Measurements from ENCODE around the gene ZNF785.
A peak's percentile ranks its signal among the peaks of the same experiment; 100 is the strongest.
"Not testable (repeated sequence)": the region's sequence is repeated elsewhere in the genome, so short reads cannot be mapped to it uniquely, and the experiment has no call there.

ZNF785 gene

DNA sequence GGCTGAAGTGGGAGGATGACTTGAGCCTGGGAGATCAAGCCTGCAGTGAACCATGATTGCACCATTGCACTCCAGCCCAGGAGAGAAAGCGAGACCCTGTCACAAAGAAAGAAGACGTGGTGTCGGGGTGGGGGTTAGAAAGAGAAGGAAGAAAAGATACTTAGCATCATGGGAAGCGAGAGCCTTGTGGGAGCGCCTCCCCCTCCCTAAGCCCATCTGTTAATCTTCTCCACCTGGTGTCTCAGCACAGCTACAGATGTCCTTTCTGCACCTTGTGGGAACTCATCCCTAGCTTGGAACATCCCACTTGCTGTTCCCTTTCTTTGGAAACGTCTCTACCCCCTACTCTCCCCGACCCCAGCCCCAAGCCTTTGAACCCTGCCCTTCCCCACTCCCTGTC is 20.0 kb downstream of the ZNF785 start:
- DNase-seq: no peak

- no peak for DNase-seq
Measured at GRCh38 chr16:30562021-30562420, 23.5 kb downstream of the ZNF785 start.

DNA sequence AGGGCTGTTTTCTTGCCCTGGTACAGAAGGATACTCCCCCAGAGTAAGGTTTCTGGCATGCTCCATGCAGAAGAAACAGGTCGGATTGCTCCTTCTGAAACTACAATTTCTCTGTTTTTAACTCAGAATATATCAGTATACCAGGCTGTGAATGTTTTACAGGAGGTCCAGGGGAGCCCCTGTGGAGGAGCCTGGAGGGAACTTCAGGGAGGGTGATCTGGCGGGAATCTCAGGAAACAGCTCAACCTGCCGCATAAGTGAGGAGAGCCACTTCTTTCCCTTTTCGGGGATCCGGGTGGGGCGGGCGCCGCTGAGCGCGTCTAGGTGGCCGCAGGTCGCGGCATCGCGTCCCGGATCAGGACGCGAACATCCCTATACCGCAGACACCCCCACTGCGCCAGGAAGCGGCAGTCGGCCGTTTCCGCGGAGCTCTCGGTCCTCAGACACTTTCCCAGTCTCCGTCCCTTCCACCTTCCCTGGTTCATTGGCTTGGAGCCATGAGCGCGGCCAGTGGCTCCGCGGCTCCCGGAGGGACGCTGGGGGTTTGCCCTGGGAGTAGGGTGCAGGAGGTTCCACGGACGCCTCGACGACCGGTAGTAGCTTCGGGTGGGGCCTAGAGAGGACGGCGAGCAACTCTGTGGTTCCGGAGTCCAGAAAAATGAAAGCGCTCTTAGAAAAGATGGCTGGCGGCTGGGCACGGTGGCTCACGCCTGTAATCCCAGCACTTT is 24.2 kb downstream of the ZNF785 start:
- no peak for DNase-seq

- DNase-seq: no peak
Measured at GRCh38 chr16:30559690-30560089, 25.8 kb downstream of the ZNF785 start.

- no peak for DNase-seq
Measured at GRCh38 chr16:30558789-30559377, 26.6 kb downstream of the ZNF785 start.

DNA sequence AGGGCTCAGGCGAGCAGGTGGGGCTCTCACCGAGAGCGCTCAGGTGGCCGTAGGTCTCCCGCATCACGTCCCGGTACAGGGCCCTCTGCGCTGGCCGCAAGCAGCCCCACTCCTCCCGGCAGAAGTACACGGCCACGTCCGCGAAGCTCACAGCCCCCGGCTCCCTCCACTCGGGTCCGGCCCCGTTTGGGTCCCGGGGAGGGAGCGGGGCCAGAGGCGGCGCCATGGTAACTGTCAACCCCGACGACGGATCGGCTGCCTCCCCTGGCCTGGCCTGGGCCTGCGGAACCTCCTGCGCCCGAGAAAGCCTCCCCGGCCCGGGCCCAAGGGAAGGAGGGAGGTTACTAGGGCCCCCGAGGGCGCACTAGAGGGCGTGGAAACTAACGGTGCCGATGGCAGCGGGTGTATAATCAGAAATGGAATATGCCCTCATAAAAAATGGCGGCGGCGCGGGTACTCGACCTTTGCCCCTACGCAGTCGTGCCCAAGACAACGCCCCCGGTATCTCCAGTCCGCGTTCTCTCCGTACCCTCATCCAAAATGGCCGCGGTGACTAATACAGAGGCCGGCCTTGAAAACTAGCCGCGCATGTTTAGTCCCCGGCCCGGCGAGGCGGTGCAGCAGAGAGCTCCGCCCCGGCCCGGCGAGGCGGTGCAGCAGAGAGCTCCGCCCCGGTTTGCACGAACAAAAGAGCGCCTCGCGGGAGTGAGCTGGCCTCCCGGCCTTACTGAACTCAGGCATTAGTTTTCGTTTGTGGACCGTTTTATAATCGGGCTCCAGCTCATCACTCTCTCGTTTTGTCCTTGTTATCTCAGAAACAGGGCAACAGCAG is 27.3 kb downstream of the ZNF785 start, which contains the start of gene ZNF764:
Gene ZNF764, minus strand, starts transcription at position 418 of the 832 bp plus-strand sequence. Its CDS starts 192 bp downstream, at position 226.
- peak; percentile 99 for DNase-seq

GRCh38 chr16:30557707-30557956 is 27.9 kb downstream of the ZNF785 start:
- DNase-seq: no peak

DNA sequence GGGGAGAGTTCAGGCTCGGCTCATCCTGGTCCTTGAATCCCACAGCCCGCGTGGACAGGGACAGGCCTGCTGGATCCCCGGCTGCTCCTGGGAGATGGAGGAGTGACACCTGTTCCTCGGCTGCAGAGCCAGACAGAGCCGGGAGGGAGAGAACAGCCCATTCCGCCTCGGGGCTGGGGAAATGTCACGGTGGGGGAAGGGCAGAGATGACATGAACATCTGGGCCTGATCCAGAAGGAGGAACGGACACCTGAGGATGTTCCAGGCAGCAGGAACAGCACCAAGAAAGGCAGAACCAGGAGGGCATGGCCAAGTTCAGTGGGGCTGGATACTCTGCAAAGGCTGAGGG is 29.4 kb downstream of the ZNF785 start:
- DNase-seq: no peak

DNA sequence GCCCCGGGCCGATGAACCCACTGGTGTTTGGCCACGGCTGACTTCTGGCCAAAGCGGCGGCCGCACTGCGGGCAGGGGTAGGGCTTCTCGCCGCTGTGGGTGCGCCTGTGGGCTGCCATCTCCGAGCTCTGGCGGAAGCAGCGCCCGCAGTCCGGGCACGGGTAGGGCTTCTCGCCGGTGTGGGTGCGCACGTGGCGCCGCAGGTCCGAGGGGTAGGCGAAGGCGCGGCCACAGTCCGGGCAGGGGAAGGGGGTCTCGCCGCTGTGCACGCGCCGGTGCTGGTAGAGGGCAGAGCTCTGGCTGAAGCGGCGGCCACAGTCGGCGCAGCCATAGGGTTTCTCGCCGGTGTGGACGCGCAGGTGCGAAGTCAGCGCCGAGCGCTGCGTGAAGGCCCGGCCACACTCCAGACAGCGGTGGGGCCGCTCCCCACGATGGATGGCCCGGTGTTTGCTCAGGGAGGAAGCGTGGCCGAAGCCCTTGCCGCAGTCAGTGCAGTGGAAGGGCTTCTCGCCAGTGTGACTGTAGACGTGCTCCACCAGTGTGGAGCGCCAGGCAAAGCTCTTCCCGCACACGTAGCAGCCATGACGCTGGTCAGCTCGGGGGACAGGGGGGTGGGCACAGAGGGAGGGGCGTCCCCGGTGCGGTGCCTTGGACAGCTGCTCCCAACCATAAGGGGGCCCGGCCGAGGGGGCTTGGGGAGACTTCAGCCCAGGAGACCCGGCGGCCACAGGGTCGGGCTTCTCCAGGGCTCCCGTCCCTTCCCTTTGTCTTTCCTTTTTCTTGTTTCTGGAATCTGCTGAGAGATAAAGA is 30.0 kb downstream of the ZNF785 start:
- DNase-seq: no peak

GRCh38 chr16:30554557-30555314 is 30.8 kb downstream of the ZNF785 start:
- no peak for DNase-seq

- no peak for DNase-seq
Measured at GRCh38 chr16:30553393-30553899, 32.1 kb downstream of the ZNF785 start.

GRCh38 chr16:30552956-30553355 is 32.5 kb downstream of the ZNF785 start:
- DNase-seq: no peak

DNA sequence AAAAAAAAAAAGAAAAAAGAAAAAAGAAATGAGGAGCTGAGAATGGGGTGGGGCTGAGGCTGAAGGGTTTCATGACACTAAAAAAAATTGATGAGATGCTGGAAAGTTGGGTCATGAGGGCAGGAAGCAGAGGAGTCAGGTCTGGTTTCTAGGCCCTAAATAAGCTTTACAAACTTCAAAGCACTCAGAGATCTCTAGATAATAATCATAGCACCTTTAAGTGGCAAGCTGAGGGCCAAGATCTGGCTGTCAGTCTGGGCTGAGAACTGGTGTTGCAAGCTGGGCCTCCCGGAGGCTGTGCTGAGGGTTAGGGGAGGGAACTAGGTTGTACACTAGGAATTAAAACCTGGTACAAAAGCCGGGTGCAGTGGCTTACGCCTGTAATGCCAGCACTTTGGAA is 33.7 kb downstream of the ZNF785 start:
- DNase-seq: no peak

- no peak for DNase-seq
Measured at GRCh38 chr16:30548416-30549253, 36.9 kb downstream of the ZNF785 start.

DNA sequence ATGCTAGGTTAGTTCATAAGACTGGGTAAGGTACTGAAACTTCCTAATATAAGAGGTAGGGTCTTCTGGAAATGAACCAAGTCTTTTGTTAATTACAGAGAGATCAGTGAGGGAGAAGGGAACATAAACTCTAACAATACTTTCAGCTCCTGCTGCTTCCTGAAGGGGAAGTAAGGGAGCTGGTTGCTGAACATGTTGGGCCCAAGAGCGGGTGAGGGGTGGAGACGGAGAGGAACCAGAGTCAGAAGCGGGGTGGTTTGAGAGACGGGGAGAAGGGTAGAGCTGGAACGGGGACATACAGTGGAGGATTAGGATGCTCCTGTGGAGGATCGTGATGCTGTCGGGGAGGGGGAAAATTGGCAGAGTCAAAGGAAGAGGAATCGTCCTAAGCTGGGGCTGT is 39.4 kb downstream of the ZNF785 start:
- DNase-seq: peak; percentile 1

DNA sequence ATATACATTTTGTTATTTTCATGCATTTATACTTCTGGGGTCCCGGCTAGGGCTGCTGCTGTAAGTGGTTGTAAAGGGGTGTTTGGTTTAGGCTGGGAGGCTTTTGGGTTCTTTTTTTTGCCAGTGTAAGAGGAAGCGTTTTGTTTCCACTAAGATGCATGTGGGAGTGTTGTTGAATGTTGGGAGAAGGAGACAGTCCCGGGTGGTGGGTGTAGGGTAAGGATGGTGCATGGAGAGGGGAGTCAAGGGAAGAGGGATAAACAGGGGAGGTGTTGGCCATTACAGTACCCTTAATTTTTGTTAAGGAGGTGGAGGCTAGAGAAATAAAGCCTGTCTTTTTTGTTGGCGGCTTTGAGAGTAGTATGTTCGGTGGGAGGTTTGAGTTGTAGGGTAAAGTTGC is 42.4 kb downstream of the ZNF785 start:
- DNase-seq: no peak

DNA sequence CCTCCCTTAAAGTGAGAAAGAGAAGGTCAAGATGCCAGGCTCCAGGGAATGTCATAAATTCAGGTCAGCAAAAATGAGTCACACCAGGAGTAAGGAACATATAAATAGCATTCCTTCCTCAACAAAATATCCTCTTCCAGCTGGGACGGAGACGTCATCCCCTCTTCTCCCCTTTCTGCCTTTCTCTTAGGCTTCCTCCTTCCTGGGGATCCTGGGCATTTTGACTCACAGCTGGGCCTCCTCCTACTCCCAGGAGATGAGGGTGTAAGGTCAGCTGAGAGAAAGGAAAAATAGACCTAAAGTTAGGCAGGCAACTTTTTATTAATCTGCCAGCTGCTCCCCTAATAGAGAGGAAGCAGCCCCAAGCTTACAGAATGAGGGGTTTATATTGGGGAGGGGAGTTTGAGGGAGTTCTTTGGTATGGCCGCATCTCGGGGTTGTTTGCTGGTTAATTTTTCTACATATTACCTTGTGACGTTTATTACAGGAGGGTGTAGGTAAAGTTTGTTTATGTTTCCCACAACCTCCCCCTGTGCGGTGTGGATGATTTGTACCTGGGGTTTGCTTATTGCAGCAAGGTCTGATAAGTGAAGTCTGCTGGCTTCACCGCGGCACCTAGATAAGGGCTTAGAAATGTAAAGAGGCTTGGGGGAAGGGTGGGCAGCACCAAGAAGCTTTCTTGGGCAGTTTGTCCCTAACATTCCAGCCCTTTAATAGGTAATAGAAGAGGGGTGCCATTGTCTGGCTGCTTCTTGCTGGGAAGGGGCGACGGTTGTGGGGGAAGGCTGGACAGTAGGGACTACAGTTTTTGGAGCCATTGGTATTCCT is 43.8 kb downstream of the ZNF785 start:
- DNase-seq: no peak

- not testable (repeated sequence) for DNase-seq
Measured at GRCh38 chr16:30540916-30541464, 44.5 kb downstream of the ZNF785 start.

GRCh38 chr16:30539986-30540526 is 45.4 kb downstream of the ZNF785 start:
- not testable (repeated sequence) for DNase-seq
